Endothelial cell of umbilical vein (primary cell): Measurements from ENCODE around the gene COL9A3.

Experiments used
- CTCF ChIP-seq, 2 donors: IDR thresholded peaks; 1 replicate in 1 of 2; 2 replicates in 1 of 2; pipeline ENCODE4 v1.5.1; 2011; ENCODE audit warnings: low read length in 2 of 2, mild to moderate bottlenecking in 2 of 2, moderate library complexity in 2 of 2, control low read depth in 1 of 2, inconsistent platforms in 1 of 2, low read depth in 1 of 2; ENCODE audit not compliant: insufficient read depth in 1 of 2; ENCODE audit errors: extremely low read depth in 1 of 2
- EZH2 ChIP-seq: IDR thresholded peaks from 2 replicates; pipeline ENCODE4 v1.6.1; 2012; ENCODE audit warnings: borderline replicate concordance, low read depth, mild to moderate bottlenecking, moderate library complexity, low read length, inconsistent platforms; ENCODE audit not compliant: severe bottlenecking
- MAX ChIP-seq: IDR thresholded peaks from 2 replicates; pipeline ENCODE4 v1.6.1; 2011; ENCODE audit not compliant: insufficient read depth, insufficient read length
- POLR2A ChIP-seq: IDR thresholded peaks from 2 replicates; pipeline ENCODE4 v1.6.1; 2012; ENCODE audit warnings: low read depth, mild to moderate bottlenecking, control low read depth, low read length
- POLR2AphosphoS5 ChIP-seq: IDR thresholded peaks from 2 replicates; pipeline ENCODE4 v1.6.1; 2012; ENCODE audit warnings: low read depth, mild to moderate bottlenecking, control low read depth, low read length, moderate library complexity; ENCODE audit not compliant: insufficient read depth

GRCh38 chr20:62834967-62835730 is 18.3 kb downstream of the COL9A3 start:
- TF ChIP-seq CTCF (IDR thresholded peaks at IDR 0.05; ENCODE audit: extremely low read depth in 1 of 2, insufficient read depth in 1 of 2, low read depth in 1 of 2, low read length in 2 of 2) = no peak
- no peak for TF ChIP-seq MAX
- TF ChIP-seq POLR2AphosphoS5 = no peak
- TF ChIP-seq EZH2 = no peak
- no peak for TF ChIP-seq POLR2A
